HG02763 (cell line): ENCODE measurements around the gene ACTRT2.

Source experiments
- ATAC-seq: cut with Tn5 transposase; IDR thresholded peaks from one replicate; pipeline ENCODE4 v1.9.1; 2021; ENCODE audit warnings: mild to moderate bottlenecking, moderate library complexity; ENCODE audit not compliant: unreplicated experiment

The ACTRT2 gene

GRCh38 chr1:3029991-3030662, 8.9 kb downstream of the ACTRT2 start:
- no peak for ATAC-seq

GRCh38 chr1:3030663-3031381, 9.6 kb downstream of the ACTRT2 start:
- no peak for ATAC-seq

- no peak for ATAC-seq
Observed at GRCh38 chr1:3031401-3032221, 10.3 kb downstream of the ACTRT2 start.

GRCh38 chr1:3032371-3033039, 11.2 kb downstream of the ACTRT2 start:
- ATAC-seq: no peak

GRCh38 chr1:3033040-3033789, 11.9 kb downstream of the ACTRT2 start:
- no peak for ATAC-seq

GRCh38 chr1:3033790-3034090, 12.5 kb downstream of the ACTRT2 start:
- no peak for ATAC-seq

GRCh38 chr1:3034162-3034561, 12.9 kb downstream of the ACTRT2 start:
- no peak for ATAC-seq

- no peak for ATAC-seq
Observed at GRCh38 chr1:3034728-3035562, 13.7 kb downstream of the ACTRT2 start.

- ATAC-seq: no peak
Observed at GRCh38 chr1:3035563-3036446, 14.5 kb downstream of the ACTRT2 start.

GRCh38 chr1:3036447-3037280, 15.4 kb downstream of the ACTRT2 start:
- ATAC-seq: no peak

GRCh38 chr1:3037281-3038040, 16.2 kb downstream of the ACTRT2 start:
- no peak for ATAC-seq

- no peak for ATAC-seq
Observed at GRCh38 chr1:3038113-3038551, 16.9 kb downstream of the ACTRT2 start.

GRCh38 chr1:3038571-3039181, 17.4 kb downstream of the ACTRT2 start:
- ATAC-seq: no peak

- ATAC-seq: no peak
Observed at GRCh38 chr1:3040004-3040403, 18.7 kb downstream of the ACTRT2 start.

GRCh38 chr1:3042481-3042880, 21.2 kb downstream of the ACTRT2 start:
- no peak for ATAC-seq

- ATAC-seq: no peak
Observed at GRCh38 chr1:3049164-3049563, 27.9 kb downstream of the ACTRT2 start.

- no peak for ATAC-seq
Observed at GRCh38 chr1:3049905-3050304, 28.6 kb downstream of the ACTRT2 start.
